SK-N-SH treated with all-trans-retinoic acid at 6 μM for 48 hours (cell line): ENCODE results near the gene KBTBD4.

ENCODE experiments used
- ATAC-seq: fragments of 200-7000 bp; cut with Tn5 transposase; 3 replicates; pipeline ENCODE4 v1.9.1; 2020; ENCODE audit warnings: mild to moderate bottlenecking, moderate library complexity
- RARB ChIP-seq: fragments of 250-450 bp; sonication (Bioruptor Pico); IDR thresholded peaks from 2 replicates; pipeline ENCODE4 v1.8.0; 2021; ENCODE audit warnings: mild to moderate bottlenecking, moderate library complexity
- ZFP3 ChIP-seq: fragments of 250-450 bp; sonication (Bioruptor Pico); IDR thresholded peaks from 2 replicates; pipeline ENCODE4 v1.5.0; 2020; ENCODE audit warnings: mild to moderate bottlenecking, moderate library complexity

The KBTBD4 gene

GRCh38 chr11:47523490-47524225, 55.1 kb downstream of the KBTBD4 start:
- ATAC-seq = peak; percentile 85
- TF ChIP-seq RARB (no peak), ZFP3 (CRISPR knock-in tag) (no peak)
